Activated CD8-positive, alpha-beta memory T cell treated with anti-CD3 and anti-CD28 coated beads, Interleukin-2, amount 50 U/mL, for 1 hour (primary cell): ENCODE data around the gene EGF.
"Not testable (repeated sequence)": the region's sequence is repeated elsewhere in the genome, so short reads cannot be mapped to it uniquely, and the experiment has no call there.

Experiments
- DNase-seq: peaks from one replicate; pipeline ENCODE4 v3.0.0-alpha.2; 2020; ENCODE audit errors: extremely low read depth

Gene EGF

GRCh38 chr4:109915385-109916026 lies 2.8 kb downstream of the EGF start:
- no peak for DNase-seq

- no peak for DNase-seq
Observed at GRCh38 chr4:109916027-109916409, 3.3 kb downstream of the EGF start.

- DNase-seq: no peak
Observed at GRCh38 chr4:109921384-109921808, 8.7 kb downstream of the EGF start.

GRCh38 chr4:109925396-109925795 lies 12.7 kb downstream of the EGF start:
- DNase-seq: no peak

GRCh38 chr4:109928327-109929045 lies 15.8 kb downstream of the EGF start:
- DNase-seq: no peak

- DNase-seq: no peak
Observed at GRCh38 chr4:109930464-109930863, 17.8 kb downstream of the EGF start.

- DNase-seq: no peak
Observed at GRCh38 chr4:109930872-109931271, 18.2 kb downstream of the EGF start.

GRCh38 chr4:109931318-109931717 lies 18.6 kb downstream of the EGF start:
- DNase-seq: no peak

- not testable (repeated sequence) for DNase-seq
Observed at GRCh38 chr4:109937352-109937751, 24.7 kb downstream of the EGF start.

GRCh38 chr4:109939190-109939589 lies 26.5 kb downstream of the EGF start:
- no peak for DNase-seq

GRCh38 chr4:109942292-109942926 lies 29.7 kb downstream of the EGF start:
- DNase-seq: no peak

- no peak for DNase-seq
Observed at GRCh38 chr4:109943745-109944144, 31.1 kb downstream of the EGF start.

GRCh38 chr4:109944591-109944990 lies 31.9 kb downstream of the EGF start:
- DNase-seq: no peak

- no peak for DNase-seq
Observed at GRCh38 chr4:109945056-109945455, 32.4 kb downstream of the EGF start.

- no peak for DNase-seq
Observed at GRCh38 chr4:109946120-109946519, 33.4 kb downstream of the EGF start.

GRCh38 chr4:109947457-109947856 lies 34.8 kb downstream of the EGF start:
- DNase-seq: no peak

- no peak for DNase-seq
Observed at GRCh38 chr4:109947918-109948317, 35.2 kb downstream of the EGF start.

GRCh38 chr4:109949099-109949718 lies 36.5 kb downstream of the EGF start:
- DNase-seq: not testable (repeated sequence)

GRCh38 chr4:109952612-109953011 lies 39.9 kb downstream of the EGF start:
- DNase-seq: no peak

GRCh38 chr4:109953556-109953955 lies 40.9 kb downstream of the EGF start:
- DNase-seq: no peak

- no peak for DNase-seq
Observed at GRCh38 chr4:109955146-109955545, 42.5 kb downstream of the EGF start.

GRCh38 chr4:109957227-109957626 lies 44.5 kb downstream of the EGF start:
- DNase-seq: no peak

GRCh38 chr4:109959195-109959594 lies 46.5 kb downstream of the EGF start:
- no peak for DNase-seq
